M059J (cell line): ENCODE data around the gene RPP30. TPM values are rescaled to one million over a fixed set of nuclear protein-coding genes. Genes with fewer than 3 reads are reported as not detected.
"Not testable (repeated sequence)": the region's sequence is repeated elsewhere in the genome, so short reads cannot be mapped to it uniquely, and the experiment has no call there.

Experiments
- DNase-seq: peaks from one replicate; pipeline ENCODE4 v3.0.0-alpha.2; 2012; ENCODE audit warnings: low read depth
- total RNA-seq: library from RNA; depleted of rRNA; stranded (reverse); fragments of >200 nt; shearing (Covaris generic); gene quantifications from 2 replicates; pipeline ENCODE4 v1.2.3, GENCODE V29; 2014

Gene RPP30
- total RNA-seq, 1 experiment from 2014 or later, result 121 TPM

GRCh38 chr10:90871279-90871765 is 452 bp upstream of the RPP30 start:
- DNase-seq, result peak; percentile 83

DNA sequence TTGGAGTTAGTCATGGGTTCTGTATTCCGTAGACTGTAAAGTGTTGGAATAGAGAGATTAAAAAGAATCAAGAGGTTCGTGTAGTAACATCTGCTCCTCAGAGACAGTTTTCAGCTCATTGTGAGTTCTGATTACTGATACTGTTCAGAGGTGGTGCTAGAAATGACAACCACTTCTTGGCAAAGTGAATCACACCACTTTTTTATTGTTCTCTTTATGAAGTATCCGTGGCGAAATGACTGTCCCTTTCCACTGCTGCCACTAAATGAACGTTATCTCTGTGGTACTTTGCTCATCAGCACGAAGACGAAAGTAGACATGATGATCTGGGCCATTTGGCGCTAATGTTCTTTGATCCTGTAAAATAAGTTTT is 860 bp downstream of the RPP30 start:
- no peak for DNase-seq

GRCh38 chr10:90879062-90879461 is 7.3 kb downstream of the RPP30 start:
- DNase-seq, result no peak

DNA sequence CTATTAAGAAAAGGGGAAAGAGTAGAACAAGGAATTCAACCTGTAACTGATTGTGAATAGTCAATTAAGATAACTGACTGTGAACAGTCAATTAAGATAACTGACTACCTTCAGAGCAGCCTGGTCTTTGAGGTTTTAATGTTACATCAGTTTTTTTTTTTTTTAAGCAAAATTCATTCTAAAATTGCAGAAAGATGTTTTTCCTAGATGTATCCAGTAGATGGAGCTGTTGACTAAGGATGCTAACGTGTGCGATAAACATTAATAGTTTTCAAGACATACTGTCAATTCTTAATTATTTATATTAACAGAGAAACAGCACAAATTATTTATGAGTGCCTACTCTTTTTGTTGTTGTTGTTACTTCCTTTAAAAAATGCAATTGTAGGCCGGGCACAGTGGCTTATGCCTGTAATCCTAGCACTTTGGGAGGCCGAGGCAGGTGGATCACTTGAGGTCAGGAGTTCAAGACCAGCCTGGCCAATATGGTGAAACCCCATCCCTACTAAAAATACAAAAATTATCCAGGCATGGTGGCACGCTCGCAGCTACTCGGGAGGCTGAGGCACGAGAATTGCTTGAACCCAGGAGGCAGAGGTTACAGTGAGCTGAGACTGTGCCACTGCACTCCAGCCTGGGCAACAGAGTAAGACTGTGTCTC is 8.4 kb downstream of the RPP30 start:
- peak; percentile 44 for DNase-seq

DNA sequence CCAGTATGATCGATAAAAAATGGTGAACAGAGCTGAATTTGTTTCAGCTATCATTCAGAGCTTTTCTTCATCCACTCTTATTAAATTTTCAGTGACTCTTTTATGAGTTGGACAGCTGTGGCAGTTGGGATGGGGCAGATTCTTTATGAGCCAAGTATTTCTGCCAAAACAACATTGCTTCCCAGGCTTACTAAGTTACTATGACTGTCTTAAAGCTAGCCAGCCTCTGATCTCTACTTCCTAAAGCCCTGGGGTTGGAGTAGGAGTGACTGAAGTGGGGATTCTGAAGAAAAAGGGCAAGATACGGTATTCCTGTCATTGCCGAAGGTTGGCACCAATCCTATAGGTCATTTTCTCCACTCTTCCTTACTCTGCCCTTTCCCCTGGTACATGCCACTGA is 12.7 kb downstream of the RPP30 start:
- DNase-seq, result peak; percentile 69

GRCh38 chr10:90885176-90885575 is 13.4 kb downstream of the RPP30 start:
- DNase-seq, result peak; percentile 76

DNA sequence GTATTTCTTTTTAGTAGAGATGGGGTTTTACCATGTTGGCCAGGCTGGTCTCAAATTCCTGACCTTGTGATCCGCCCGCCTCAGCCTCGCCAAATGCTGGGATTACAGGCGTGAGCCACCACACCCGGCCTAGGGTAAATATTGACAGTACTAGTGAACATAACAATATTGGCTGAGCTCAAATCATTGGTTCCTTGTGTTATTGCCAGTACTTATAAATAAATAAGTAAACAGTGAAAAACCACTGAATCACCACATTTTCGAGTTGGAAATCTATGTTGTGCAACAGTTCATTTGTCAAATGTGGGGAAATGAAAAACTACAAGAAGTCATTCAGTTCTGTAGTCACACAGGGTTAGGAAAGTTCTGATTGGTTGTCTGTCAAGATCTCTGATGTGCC is 15.8 kb downstream of the RPP30 start:
- DNase-seq, result no peak

DNA sequence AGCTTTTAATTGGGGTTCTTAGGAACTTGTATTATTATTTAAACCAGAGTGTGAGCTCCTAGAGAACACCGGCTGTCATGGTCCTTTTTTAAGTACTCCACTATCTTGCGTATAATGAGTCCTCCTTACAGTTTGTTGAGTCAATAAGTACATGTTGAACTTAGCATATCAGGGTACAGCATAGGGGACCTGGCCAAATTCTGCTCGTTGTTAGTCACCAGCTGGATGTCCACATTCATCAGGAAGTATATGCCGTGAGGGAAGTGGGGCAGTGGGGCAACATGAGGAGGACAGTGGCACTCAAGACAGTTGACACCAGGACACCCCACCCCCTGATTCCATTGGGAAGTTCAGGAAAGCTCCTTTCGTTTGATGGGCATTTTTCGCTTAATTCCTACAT is 16.6 kb downstream of the RPP30 start:
- DNase-seq, result no peak

- no peak for DNase-seq
These were observed 17.9 kb downstream of the RPP30 start for GRCh38 chr10:90889636-90890035.

DNA sequence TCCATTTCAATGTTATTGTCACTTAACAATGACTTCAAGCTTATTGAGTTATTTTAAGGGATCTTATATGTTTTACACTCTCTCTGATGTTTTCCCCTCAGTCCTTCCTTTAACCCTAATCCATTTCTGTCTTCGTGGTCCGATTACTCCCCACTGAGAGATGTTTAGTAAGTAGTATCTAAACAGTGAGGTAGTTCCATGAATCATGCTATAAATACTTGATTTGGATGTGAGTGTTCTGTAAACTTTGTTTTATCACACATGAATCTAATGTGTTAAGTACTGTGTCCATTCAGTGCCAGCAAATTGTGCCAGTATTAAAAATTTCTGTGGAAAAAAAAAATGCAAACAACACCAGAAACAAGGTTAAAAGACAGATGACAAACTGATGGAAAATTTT is 18.6 kb downstream of the RPP30 start:
- peak; percentile 59 for DNase-seq

GRCh38 chr10:90893190-90893589 is 21.4 kb downstream of the RPP30 start:
- no peak for DNase-seq

GRCh38 chr10:90896916-90897315 is 25.1 kb downstream of the RPP30 start:
- DNase-seq, result not testable (repeated sequence)

GRCh38 chr10:90905925-90906324 is 34.2 kb downstream of the RPP30 start:
- no peak for DNase-seq

DNA sequence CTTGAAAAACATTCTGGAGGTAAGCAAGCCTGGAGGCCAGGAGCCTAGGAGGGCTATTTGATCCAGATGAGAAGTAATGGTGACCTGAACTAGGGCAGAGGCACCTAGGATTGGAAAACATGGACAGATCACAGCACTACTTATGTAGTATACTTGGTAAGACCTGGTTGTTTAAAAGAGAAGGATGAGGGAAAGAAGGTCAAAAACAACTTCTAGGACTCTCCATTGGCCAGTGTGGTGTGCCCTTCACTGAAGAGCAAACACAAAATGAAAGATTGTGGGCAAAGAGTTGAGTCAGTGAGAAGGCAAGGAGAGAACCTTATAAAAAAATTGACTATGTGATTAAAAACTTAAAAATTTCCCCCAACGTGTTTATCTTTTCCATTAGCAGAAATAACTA is 34.8 kb downstream of the RPP30 start:
- DNase-seq, result no peak

DNA sequence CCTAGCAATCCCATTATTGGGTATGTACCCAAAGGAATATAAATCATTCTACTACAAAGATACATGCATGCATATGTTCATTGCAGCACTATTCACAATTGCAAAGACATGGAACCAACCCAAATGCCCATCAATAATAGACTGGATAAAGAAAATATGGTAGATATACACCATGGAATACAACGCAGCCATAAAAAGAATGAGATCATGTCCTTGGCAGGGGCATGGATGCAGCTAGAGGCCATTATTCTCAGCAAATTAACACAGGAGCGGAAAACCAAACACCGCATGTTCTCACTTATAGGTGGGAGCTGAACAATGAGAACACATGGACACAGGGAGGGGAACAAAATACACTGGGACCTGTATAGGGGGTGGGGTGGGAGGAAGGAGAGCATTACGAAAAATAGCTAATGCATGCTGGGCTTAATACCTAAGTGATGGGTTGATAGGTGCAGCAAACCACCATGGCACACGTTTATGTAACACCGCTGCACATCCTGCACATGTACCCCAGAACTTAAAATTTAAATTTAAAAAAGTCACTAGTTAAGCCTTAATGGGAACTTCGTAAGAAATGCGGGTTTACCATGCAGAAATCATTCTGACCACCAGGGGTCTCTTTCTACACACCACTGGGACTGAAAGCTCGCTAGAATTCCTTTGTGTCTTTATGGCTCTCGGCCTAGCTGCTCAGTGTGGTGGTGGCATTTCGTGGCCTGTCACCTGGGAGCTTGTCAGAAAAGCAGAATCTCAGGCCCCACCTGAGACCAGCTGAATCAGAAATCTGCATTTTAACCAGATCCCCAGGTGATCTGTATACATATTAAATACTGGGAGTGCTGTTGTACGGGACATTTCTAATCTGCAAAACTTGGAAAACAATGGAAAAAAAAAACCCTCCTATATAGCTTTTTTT is 39.6 kb downstream of the RPP30 start:
- DNase-seq, result peak; percentile 82

- no peak for DNase-seq
These were observed 40.4 kb downstream of the RPP30 start for GRCh38 chr10:90912174-90912573.

DNA sequence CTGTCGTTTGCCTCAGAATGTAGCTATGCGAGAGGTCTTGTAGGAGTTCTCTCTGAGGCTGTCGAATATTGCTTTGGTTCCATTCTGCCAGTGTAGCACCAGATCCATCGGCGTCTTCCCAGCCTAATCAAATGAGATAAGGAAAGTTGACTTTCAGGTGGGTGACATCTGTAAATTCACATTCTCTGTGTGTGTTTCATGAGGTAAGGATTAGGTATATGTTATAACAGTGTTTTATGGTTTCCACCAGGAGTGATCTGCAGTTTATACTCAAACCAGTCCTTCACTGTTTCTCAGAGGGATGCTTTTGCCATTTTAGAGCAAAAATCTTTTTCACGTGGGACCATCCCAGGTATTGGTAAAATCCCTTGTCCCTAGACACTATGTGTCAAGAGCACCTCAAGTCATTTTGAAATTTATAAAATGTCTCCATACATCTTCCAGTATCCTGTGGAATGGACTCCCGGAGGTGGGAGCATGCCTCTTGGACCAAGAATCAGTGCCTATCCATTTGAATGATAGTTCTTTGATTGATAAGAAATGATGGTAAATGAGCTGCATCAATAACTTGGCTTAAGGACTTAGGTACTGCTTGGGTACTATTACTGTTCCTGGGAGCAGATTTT is 41.2 kb downstream of the RPP30 start:
- no peak for DNase-seq

GRCh38 chr10:90913774-90914420 is 42.1 kb downstream of the RPP30 start:
- DNase-seq, result no peak

DNA sequence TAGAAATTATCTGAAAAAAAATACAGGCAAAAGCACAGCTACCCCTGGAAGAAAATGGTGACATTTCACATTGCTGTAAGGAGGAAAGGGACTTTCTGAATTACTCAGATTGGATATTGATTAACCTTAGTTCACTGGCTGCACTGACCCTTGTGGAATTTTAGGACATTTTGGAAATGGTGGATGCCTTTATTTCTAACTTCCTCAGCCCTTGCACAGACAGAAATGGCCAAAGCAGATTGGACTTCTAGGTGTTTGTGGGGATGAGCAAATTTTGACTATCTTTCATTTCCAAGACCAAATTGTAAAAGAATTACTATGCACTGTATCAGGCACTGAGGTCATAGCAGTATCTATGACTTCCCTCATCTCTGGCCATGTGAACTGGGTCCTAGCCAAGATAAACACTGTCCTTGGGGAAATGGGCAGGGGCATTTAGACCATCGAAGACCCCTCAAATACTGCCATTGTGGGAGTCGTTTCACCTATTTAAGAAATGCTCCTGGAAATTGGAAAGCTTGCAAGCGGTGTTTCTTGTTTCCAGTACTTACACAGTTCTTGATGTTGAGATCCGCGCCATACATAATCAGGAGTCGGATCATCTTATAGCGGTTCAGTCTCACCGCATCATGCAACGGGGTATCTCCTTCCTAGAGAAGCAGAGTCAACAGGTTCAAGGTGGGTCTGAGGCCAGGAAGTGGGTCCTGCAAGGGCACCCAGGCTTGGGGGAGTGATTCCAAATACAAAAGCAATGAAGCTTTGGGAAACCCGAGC is 43.4 kb downstream of the RPP30 start:
- DNase-seq, result no peak

DNA sequence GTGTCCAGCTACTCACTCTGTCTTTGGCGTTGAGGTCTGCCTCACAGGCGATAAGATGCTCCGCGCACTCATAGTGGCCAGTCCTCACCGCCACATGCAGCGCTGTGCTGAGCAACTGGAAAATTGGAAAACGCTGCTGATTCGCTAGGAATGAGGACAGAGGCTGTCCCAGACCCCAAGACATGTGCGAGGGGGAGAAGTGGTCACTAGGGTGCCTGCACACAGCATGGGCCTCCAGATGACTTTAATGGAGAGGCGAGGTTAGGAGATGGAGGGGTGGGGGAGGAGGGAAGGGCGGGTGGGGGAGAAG is 43.9 kb downstream of the RPP30 start:
- no peak for DNase-seq
